Motor neuron (in vitro differentiated cells): ENCODE results near the gene OCIAD2. TPM values are rescaled to one million over a fixed set of nuclear protein-coding genes. Genes with fewer than 3 reads are reported as not detected.

Experiments used
- total RNA-seq, 8 experiments: library from RNA; unstranded; fragments of 300-600 nt; gene quantifications; 2 replicates each; pipeline versions ENCODE4 v1.2.3 to v1.2.4, GENCODE V29; 2022

The OCIAD2 gene
- total RNA-seq, 8 experiments from 2014 or later = 3.8 to 43.0 (median 13.0) TPM

Other genes with a start within 250 kb of the OCIAD2 start
- gene FRYL, start 126.5 kb downstream of the OCIAD2 start, total RNA-seq = 10 to 100 TPM; 26.0 to 91.8 (median 37.9) TPM
- 100 to 1,000 TPM; 148 to 229 (median 187) TPM for gene OCIAD1, start 75.7 kb downstream of the OCIAD2 start, total RNA-seq
- under 1 TPM in 1 of 8 experiments, not detected in 7; 0.62 TPM for gene CWH43, start 79.5 kb upstream of the OCIAD2 start, total RNA-seq